NCI-H446 (cell line): ENCODE measurements around the gene AP5S1.
"Not testable (repeated sequence)": the region's sequence is repeated elsewhere in the genome, so short reads cannot be mapped to it uniquely, and the experiment has no call there.

ENCODE experiments used
- DNase-seq, 2 experiments: peaks; one replicate each; lab custom pipeline; 2025; lab: John Stamatoyannopoulos, UW

AP5S1 gene

DNA sequence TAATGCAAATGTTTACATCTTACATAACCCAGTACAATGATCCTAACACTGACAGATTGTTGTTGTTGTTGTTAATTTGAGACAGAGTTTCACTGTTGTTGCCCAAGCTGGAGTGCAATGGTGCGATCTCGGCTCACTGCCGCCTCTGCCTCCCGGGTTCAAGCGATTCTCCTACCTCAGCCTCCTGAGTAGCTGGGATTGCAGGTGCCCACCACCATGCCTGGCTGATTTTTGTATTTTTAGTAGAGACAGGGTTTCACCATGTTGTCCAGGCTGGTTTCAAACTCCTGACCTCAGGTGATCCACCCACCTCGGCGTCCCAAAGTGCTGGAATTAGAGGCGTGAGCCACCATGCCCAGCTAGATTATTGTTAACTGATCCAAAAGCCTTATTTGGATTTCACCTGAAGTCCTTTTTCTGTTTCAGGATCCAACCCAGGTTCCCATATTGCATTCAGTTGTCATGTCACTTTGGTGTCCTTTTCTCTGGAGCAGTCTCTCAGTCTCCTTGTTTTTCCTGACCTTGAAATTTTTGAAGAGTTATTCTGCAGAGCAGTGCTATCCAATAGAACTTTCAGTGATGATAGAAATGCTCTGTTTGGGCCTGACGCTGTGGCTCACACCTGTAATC, 23.8 kb downstream of the AP5S1 start:
- DNase-seq, result not testable (repeated sequence)

DNA sequence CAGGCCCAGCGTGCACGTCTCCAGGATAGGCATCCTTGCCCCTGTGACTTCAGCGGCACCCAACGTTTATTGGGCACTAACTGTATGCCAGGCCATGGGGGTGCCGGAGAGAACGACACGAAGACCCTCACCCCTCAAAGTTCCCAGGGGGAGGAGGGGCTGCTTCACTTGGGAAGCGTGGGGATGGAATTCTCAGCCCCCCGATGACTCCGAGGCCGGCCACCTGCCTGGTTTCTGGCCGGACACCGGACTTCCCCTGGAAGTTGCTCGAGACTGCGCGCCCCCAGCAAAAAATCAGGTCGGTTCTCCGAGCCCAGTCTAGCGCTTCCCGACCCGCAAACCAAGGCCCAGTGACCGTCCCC, 26.0 kb downstream of the AP5S1 start:
- DNase-seq, result no peak

DNA sequence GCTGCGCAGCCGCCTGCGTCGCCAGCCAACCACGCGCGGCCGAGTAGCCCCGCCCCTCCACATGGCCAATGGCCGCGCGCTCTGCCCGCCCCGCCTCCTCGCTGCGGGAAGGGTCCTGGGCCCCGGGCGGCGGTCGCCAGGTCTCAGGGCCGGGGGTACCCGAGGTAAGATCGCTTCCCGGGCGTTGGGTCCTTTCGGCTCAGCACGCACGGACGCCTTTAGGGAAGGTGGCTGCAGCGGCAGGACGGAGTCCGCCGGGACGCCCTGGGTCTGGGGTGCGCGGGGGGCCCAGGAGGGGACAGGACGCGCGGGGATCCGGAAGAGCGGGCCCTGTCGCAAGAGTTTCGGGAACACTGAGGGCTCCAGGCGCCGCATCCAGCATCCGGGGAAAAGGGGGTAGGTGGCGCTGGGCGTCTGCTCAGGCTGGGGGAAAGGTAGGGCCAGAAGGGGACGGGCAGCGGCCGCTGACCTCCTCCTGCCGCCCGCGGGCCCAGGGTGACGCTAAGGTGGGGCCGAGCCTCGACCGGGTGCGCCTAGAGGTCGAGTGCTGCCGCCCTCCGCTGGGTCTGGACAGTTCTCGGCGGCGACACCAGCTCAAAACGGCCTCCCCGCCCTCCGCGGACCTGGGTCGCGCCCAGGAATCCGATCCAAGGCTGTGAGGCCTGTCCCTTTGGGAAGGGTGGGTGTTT, 26.5 kb downstream of the AP5S1 start, which contains the start of gene MAVS:
Gene MAVS (plus strand): TSS at position 95 of the 689 bp plus-strand sequence. CDS start 7,791 bp downstream, outside the sequence.
- peak; percentile 55 to 87 for DNase-seq

DNA sequence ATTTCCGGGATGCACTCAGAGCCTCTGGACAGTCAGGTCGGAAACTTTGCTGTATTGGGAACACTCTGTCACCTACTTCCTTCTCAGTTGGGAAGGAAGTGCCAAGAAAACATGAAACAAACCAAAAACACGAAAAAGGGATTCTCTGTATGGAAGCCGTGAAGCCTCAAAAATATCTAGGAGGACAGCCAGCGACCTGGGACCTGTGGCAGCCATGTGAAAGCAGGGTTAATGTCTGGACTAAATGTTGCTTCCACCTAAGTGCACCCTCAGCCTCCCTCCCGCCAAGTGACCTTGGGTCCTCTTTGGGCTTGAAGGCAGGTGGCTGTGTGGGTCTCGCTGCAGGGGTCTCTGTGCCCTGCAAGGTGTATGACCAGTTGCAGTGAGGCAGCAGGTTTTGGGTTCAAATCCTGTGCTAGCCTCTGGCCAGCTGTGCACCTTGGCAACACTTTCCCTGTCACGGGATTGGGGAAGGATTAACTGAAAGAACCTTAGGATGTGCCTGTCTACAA, 27.1 kb downstream of the AP5S1 start:
- no peak for DNase-seq

GRCh38 chr20:3848565-3848964, 28.2 kb downstream of the AP5S1 start:
- DNase-seq, result no peak

DNA sequence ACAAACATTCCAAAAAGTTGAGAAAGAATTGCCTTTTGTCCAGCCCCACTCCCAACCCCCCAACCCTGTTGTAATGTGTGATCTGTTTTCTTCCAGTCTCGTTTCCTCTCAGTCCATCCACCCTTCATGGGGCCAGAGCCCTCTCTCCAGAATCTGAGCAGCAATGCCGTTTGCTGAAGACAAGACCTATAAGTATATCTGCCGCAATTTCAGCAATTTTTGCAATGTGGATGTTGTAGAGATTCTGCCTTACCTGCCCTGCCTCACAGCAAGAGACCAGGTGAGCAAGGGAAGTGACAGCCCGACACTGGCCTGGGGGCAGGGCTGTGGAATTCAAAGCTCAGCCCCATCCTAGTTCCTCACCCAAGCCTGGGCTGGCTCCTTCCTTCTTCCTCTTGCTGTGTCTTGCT, 34.1 kb downstream of the AP5S1 start:
- DNase-seq, result no peak

GRCh38 chr20:3857405-3857804, 37.1 kb downstream of the AP5S1 start:
- DNase-seq, result no peak

DNA sequence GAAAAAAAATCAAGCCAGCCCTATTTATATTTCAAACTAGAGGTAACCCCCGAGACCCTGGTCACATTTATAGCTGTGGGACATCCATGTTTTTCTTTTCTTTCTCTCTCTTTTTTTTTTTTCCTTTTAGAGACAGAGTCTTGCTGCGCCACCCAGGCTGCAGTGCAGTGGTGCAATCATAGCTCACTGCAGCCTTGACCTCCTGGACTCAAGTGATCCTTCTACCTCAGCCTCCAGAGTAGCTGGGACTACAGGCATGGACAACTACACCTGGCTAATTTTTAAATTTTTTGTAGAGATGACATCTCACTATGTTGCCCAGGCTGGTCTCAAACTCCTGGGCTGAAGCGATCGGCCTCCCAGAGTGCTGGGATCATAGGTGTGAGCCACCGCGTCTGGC, 38.3 kb downstream of the AP5S1 start:
- no peak for DNase-seq

- DNase-seq, result no peak
Observed at GRCh38 chr20:3861191-3861590, 40.8 kb downstream of the AP5S1 start.

GRCh38 chr20:3862333-3862732, 42.0 kb downstream of the AP5S1 start:
- no peak for DNase-seq

DNA sequence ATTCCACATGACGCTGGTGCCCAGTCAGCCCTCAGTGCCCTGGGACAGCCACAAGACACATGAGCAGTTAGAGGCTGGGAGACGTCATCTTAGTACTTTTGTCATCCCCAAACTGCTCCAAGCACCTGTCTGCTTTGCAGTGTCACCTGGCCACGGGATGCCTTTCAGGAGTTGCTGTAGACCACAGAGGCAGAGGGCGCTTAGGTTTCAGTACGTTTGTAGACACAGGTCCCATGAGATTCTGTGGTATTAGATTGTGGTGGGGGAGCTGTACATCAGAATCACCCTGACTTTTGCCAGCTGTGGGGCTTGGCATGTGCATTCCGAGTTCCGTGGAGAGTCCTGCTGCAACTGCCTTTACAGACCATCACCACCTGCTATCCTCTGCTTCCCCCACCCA, 43.0 kb downstream of the AP5S1 start:
- no peak for DNase-seq

DNA sequence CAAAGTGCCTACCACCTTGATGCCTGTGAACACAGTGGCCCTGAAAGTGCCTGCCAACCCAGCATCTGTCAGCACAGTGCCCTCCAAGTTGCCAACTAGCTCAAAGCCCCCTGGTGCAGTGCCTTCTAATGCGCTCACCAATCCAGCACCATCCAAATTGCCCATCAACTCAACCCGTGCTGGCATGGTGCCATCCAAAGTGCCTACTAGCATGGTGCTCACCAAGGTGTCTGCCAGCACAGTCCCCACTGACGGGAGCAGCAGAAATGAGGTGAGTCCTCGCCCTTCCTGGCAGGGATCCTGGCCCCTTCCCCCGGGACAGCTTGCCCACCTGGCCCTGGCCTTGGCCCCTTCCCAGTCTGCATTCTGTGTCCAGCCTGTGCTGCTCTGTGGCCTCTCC, 44.2 kb downstream of the AP5S1 start:
- DNase-seq, result peak in 1 of 2 experiments; percentile 20

DNA sequence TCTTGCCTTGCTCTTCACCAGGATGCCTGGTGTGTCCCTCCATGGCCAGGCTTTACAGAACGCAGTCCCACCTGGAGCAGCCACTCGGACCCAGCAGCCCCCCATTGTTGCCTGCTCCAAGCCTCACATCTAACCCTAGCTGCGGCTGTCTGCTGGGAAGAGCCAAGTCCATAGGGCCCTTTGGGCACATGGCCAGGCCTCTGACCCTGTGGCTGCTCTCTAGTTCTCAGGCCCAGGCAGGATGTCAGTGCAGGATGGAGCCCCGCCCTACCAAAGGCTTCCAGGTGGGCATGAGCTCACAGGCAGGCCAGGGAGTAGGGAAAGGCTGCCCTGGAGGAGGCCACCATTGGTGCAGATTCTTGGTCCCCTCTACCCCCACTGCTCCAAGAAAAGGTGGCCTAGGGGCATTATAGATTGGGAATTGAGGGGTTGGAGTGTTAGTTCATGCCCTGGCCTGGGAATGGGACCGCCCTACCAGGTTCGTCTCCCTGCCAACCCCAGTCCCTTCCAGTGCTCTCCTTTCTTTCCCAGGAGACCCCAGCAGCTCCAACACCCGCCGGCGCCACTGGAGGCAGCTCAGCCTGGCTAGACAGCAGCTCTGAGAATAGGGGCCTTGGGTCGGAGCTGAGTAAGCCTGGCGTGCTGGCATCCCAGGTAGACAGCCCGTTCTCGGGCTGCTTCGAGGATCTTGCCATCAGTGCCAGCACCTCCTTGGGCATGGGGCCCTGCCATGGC, 45.0 kb downstream of the AP5S1 start:
- DNase-seq, result no peak

- DNase-seq, result no peak
Observed at GRCh38 chr20:3865887-3866407, 45.6 kb downstream of the AP5S1 start.

DNA sequence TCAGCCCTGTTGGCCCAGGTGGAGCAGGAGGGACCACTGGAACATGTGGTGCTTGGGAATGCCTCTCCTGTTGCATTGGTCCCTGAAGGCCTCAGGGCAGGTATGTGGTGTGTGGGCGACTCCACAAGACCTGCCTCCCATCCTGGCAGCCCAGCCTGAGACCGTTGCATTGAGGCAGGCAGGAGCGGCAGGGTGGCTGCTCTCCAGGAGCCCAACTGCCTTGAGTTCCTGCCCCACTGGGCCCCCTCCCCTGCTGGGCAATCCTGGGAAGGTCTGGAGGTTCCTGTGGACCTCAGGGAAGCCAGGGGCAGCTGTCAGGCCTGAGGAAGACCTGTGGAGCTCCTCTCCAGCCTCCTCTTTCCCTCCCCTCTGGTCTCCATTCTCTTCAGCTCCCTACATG, 46.1 kb downstream of the AP5S1 start:
- DNase-seq, result no peak

DNA sequence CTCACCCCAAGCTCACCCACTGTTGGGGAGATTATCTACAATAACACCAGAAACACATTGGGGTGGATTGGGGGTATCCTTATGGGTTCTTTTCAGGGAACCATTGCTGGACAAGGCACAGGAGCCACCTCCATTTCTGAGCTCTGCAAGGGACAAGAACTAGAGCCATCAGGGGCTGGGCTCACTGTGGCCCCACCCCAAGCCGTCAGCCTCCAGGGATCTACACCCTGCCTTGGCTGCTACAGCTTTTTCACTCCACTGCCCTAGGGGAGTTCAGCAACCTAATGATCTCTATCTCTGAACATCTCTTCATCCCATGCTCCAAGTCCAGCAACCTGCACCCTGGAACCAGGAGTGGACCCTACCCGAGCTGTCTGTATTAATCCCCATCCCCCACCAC, 47.5 kb downstream of the AP5S1 start:
- DNase-seq, result no peak

DNA sequence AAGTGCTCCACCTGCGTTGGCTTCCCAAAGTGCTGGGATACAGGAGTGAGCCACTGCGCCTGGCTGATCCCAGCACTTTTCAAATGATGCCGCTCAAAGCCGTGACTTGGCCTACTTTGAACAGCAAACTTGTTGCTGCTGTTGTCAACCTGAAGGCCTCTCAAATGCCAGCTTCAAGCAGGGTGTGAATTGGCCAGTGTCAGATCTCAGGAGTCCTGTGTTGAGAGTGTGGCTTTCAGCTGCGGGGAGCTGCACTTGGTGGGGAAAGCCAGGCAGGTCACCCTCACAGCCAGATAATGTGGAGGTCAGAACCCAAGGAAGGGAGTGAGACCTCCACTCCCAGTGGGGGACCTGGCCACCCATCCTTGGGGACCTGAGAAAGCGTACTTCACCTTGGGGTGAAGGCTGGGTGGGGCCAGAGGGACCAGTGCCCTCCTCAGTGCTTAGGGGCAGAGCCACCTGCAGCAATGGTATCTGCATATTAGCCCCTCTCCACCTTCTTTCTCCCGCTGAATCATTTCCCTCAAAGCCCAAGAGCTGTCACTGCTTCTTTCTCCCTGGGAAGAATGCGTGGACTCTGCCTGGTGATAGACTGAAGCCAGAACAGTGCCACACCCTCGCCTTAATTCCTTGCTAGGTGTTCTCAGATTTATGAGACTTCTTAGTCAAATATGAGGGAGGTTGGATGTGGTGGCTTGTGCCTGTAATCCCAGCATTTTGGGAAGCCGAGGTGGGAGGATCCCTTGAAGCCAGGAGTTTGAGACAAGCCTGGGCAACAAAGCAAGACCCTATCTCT, 49.7 kb downstream of the AP5S1 start:
- DNase-seq, result no peak

DNA sequence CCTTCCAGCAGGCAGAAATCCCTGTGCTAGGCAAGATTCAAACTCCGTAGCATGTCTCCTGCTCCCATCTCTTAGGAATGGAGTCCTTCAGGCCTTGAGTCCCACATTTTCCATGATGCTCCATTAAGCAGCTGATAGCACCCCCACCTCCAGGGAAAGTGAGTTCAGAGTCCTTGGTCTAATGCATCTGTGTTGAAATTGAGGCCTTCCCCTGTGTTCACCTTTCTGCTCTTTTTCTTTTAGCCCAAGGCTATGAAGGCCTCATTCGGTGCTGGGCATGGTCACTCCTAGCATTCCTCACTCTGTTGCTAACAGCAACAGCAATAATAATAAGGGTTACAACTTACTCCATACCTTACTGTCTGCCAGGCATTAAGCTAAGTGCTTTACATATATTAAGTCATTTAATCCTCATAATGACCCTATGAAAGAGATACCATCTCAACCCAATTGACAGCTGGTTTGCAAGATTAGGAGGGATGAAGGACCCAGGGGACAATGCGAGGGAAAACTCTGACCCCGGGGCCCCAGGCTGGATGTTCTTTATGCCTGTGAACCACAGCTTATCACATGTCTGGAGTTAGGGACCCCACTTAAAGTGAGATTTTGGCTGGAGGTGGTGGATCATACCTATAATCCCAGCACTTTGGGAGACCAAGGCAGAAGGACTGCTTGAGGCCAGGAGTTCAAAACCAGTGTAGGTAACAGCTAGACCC, 51.4 kb downstream of the AP5S1 start:
- DNase-seq, result no peak

- no peak for DNase-seq
Observed at GRCh38 chr20:3873507-3873906, 53.2 kb downstream of the AP5S1 start.

GRCh38 chr20:3874194-3874844, 54.0 kb downstream of the AP5S1 start:
- DNase-seq, result no peak
